H1 (cell line): ENCODE data around the gene NOTCH4. TPM values are rescaled to one million over a fixed set of nuclear protein-coding genes. Genes with fewer than 3 reads are reported as not detected.

Source experiments
- BCL11A ChIP-seq, 2 experiments: IDR thresholded peaks; one replicate each; pipeline ENCODE4 v1.6.1; 2011; ENCODE audit warnings: low read depth in 2 of 2, low read length in 2 of 2, mild to moderate bottlenecking in 2 of 2
- CHD7 ChIP-seq: fragments of 300-600 bp; sonication (generic); IDR thresholded peaks from 2 replicates; pipeline ENCODE4 v1.7.1; 2012; ENCODE audit warnings: low read length, moderate library complexity, mild to moderate bottlenecking, inconsistent platforms; ENCODE audit not compliant: insufficient replicate concordance
- GTF2F1 ChIP-seq: IDR thresholded peaks from 2 replicates; pipeline ENCODE4 v1.6.1; 2012; ENCODE audit warnings: low read depth, low read length, improper control_type of control experiment, borderline replicate concordance
- JUND ChIP-seq: IDR thresholded peaks from 2 replicates; pipeline ENCODE4 v1.6.1; 2011; ENCODE audit warnings: mild to moderate bottlenecking, improper control_type of control experiment, low read length
- MAFK ChIP-seq: IDR thresholded peaks from 2 replicates; pipeline ENCODE4 v1.6.1; 2012; ENCODE audit warnings: low read depth, mild to moderate bottlenecking, improper control_type of control experiment, low read length
- SAP30 ChIP-seq: fragments of 300-600 bp; sonication (generic); IDR thresholded peaks from 2 replicates; pipeline ENCODE4 v1.7.1; 2012; ENCODE audit warnings: low read length, moderate library complexity, mild to moderate bottlenecking, inconsistent platforms; ENCODE audit not compliant: insufficient read depth, insufficient replicate concordance
- SP2 ChIP-seq: IDR thresholded peaks from 2 replicates; pipeline ENCODE4 v1.6.1; 2012; ENCODE audit warnings: mild to moderate bottlenecking, low read length, inconsistent platforms
- SUZ12 ChIP-seq: fragments of 200-600 bp; sonication (generic); IDR thresholded peaks from 2 replicates; pipeline ENCODE4 v1.6.1; 2012; ENCODE audit warnings: mild to moderate bottlenecking, inconsistent platforms, low read length, moderate library complexity, mixed read lengths
- ZNF274 ChIP-seq: IDR thresholded peaks from 2 replicates; pipeline ENCODE4 v1.7.0; 2012; ENCODE audit warnings: low read length, borderline replicate concordance; ENCODE audit errors: extremely low read depth
- polyA plus RNA-seq, 7 experiments: library from polyadenylated mRNA; depleted of rRNA in 3 of 7; stranded (reverse) in 5 of 7; unstranded in 2 of 7; fragments of >200 nt in 5 of 7; fragments of 200-250 nt in 2 of 7; gene quantifications; 1 replicate in 5 of 7; 2 replicates in 1 of 7; 4 replicates in 1 of 7; pipeline versions ENCODE4 v1.2.1 to v1.2.3, GENCODE V29; 2011 to 2013; ENCODE audit warnings: missing spikeins in 2 of 7, mixed read lengths in 2 of 7
- total RNA-seq: library from RNA; stranded (reverse); fragmentation: NEBNext Ultra II Directional; extraction: Animal tissue kit (Norgen Biotek cat#: 25700); gene quantifications from 2 replicates; pipeline ENCODE4 v1.2.1, GENCODE V29; 2021

NOTCH4 gene
- total and polyA plus RNA-seq, 2 of the 8 experiments (the other 6 are each of a cell fraction or from before 2014, with no cell fraction given) = 1.9 to 2.8 TPM

DNA sequence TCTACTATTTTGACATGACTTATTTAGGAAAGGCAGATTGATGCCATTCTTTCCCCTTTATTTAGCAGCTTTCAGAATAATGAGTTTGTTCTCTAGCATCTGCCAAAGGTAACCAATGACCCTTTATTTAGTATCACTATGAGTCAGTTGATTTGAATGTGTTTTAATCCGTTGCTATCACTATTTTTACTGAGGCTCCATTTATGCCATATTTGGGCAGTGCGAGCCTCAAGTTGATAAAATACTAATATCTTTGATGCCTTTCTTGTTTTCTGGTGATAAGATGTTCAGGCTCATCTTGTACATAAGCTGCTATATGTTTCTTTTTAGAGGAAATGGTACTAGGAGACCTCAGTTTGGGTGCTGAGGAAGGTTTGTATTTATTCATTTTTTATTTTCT, 15.6 kb upstream of the NOTCH4 start (continued):
- no peak for TF ChIP-seq CHD7
- TF ChIP-seq BCL11A (IDR thresholded peaks at IDR 0.05; ENCODE audit: low read depth in 2 of 2, low read length in 2 of 2) = no peak
- no peak for TF ChIP-seq SP2
- no peak for TF ChIP-seq SAP30
- TF ChIP-seq ZNF274 = no peak
- no peak for TF ChIP-seq JUND
- TF ChIP-seq GTF2F1 = no peak
- no peak for TF ChIP-seq MAFK
- no peak for TF ChIP-seq SUZ12
